Glomerular visceral epithelial cell (primary cell): ENCODE results near the gene CLK4.

ENCODE experiments used
- DNase-seq: peaks from one replicate; pipeline ENCODE4 v3.0.0-alpha.2; 2016; ENCODE audit errors: extremely low spot score

The CLK4 gene

GRCh38 chr5:178587763-178588611 is 38.9 kb downstream of the CLK4 start:
- no peak for DNase-seq

- DNase-seq = no peak
Measured at GRCh38 chr5:178586396-178586795, 40.5 kb downstream of the CLK4 start.

GRCh38 chr5:178585421-178585820 is 41.4 kb downstream of the CLK4 start:
- DNase-seq = peak; percentile 56

- DNase-seq = no peak
Measured at GRCh38 chr5:178583279-178583678, 43.6 kb downstream of the CLK4 start.

DNA sequence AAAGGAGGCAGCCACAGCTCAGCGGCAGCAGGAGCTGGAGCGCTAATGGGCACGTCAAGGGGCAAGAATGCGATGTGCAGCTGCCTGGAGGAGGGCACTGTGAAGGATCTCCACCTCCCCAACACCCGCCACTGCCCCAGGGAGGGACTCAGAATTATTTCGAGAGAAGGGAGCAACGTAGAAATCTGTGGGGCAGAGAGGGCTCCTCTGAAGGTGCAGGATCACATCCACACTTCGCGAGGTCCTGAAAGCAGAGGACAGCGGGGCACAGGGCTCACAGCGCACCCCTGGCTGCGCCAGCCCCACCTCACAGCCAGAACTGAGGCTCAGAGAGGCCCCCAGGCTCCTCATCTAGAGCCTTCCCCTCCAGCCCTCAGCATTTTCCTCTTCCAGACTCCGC is 44.6 kb downstream of the CLK4 start:
- no peak for DNase-seq

GRCh38 chr5:178581621-178582020 is 45.2 kb downstream of the CLK4 start:
- DNase-seq = no peak

GRCh38 chr5:178580271-178580955 is 46.4 kb downstream of the CLK4 start:
- DNase-seq = no peak

- DNase-seq = no peak
Measured at GRCh38 chr5:178577944-178578343, 48.9 kb downstream of the CLK4 start.

GRCh38 chr5:178577376-178577839 is 49.4 kb downstream of the CLK4 start:
- DNase-seq = no peak

DNA sequence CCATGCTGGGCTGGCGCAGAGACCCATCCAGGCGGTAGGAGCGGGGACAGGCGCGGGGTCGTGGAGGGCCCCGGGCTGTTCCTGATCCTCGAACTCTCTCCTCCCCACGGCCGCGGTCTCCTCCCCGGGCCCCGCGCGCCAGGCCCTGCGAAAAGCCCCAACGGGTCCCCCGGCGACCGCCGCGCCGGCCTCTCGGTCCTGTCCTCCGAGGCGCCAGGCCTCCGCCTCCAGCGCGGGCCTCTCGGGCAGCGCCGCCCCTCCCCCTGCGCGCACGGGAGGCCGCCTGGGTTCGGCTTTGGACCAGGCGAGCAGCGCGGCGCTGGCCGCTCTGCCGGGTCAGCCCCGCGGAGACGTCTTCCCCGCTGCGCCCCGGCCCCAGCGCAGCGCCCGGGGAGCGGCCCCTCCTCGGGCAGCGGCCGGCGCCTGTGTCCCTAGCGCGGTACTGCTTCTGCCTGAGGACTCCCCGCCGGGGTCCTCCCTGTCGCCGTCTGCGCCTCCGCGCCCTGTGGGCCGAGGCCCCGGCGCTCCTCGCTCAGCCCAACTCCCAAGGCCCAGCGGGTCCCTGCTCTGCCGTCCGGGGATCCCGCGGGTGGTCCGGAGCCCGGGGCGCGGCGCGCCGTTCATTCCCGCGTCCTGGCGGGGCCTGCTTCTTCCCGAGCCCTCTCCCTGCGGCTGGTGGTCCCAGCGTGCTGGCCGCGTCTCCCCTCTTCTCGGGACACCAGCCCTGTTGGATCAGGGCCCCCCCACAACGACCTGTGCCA is 50.1 kb downstream of the CLK4 start:
- DNase-seq = no peak

GRCh38 chr5:178573216-178573615 is 53.6 kb downstream of the CLK4 start:
- DNase-seq = no peak

GRCh38 chr5:178572617-178573016 is 54.2 kb downstream of the CLK4 start:
- no peak for DNase-seq

DNA sequence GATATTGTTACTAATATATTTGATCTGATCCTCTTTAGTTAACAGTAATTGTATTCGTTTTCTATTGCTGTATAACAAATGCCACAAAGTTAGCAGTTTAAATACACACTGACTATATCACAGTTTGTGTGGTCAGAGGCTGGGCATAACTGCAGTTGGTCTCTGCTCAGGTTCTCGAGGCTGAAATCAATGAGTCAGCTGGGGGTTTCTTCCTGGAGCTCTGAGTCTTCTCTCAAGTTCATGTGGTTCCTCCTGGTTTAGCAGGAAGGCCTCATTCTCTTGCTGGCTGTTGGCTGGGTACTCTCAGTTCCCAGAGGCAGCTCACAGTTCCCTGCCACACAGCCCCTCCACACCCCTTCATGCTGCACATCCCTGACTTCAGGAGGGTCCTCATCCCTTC is 57.4 kb downstream of the CLK4 start:
- DNase-seq = no peak

- no peak for DNase-seq
Measured at GRCh38 chr5:178564811-178565550, 61.9 kb downstream of the CLK4 start.

- DNase-seq = no peak
Measured at GRCh38 chr5:178564397-178564796, 62.5 kb downstream of the CLK4 start.

DNA sequence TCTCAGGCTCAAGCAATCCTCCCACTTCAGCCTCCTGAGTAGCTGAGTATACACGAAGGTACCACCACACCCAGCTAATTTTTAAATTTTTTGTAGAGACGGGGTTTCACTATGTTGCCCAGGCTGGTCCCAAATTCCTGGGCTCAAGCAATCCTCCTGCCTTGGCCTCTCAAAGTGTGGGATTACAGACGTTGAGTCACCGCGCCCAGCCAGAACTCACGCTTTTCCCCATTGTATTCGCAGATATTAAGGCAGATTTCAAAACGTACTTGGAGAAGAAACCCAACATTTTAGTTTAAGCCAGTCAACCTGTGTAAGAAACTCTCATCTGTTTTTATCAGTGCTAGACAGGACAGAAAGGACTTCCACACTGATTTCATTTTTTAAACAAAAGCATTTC is 63.2 kb downstream of the CLK4 start:
- DNase-seq = no peak

DNA sequence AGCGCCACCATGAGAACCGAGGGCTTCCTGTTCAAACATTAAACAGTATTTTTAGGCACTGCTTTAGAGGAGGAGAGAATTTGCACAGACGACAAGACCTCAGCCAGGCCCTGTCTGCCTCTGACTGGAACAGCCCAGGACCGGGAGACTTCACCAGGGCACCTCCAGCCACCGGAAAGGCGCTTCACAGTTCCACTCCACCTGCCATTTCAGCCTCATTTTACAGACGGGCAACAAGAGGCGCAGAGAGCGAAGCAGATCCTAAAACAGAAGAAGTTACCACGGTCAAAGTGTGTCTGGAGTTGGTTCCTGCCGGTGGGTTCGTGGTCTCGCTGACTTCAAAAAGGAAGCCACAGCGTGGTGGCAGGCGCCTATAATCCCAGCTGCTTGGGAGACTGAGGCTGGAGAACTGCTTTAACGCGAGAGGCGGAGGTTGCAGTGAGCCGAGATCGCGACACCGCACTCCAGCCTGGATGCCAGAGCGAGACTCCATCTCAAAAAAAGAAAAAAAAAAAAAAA is 65.0 kb downstream of the CLK4 start:
- no peak for DNase-seq

- no peak for DNase-seq
Measured at GRCh38 chr5:178560911-178561310, 65.9 kb downstream of the CLK4 start.

DNA sequence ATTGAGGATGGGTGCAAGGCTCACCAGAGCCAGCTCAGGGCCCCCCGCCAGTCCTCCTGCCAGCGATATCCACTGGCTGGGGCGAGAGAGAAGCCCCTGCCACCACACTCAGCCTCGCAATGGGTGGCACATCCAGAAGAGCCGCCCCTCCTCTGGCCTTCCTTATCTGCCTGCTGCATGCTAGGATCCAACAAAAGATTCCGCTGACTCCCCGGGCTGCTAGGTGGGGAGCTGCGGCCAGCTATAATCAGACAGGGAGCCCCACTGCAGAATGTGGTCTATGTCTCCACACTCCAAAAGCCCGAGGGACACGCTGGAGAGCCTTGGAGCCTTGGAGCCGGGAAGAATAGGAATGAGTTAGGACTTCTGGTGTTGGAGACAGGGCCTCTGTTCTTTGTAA is 69.4 kb downstream of the CLK4 start:
- no peak for DNase-seq

DNA sequence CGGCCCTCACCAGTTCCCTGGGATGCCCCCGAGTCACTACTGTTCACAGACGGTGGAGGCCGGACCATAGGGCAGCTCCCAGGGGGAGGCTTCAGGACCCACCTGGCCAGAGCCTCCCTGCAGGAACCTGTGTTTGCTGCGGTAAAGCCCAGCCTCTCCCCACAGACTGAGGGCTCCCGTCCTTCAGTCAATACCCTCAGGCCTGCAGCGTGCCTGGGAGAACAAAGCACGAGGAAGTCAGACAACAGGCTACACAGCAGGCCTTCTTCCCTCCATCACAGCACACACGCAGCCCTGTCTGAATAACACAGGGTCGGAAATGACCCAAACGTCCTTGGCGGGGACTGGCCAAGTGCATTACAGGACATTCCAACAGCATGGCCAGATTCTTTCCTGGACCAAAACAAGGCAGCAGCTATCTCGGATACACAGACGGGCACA is 71.1 kb downstream of the CLK4 start:
- no peak for DNase-seq

- no peak for DNase-seq
Measured at GRCh38 chr5:178555005-178555404, 71.8 kb downstream of the CLK4 start.
